Keratinocyte (primary cell): ENCODE measurements around the gene BCAT1.

ENCODE experiments used
- CTCF ChIP-seq, 3 experiments: IDR thresholded peaks in 1 of 3; conservative IDR thresholded peaks in 1 of 3; optimal IDR thresholded peaks in 1 of 3; 2 replicates in 2 of 3; 3 replicates in 1 of 3; pipeline versions ENCODE3 to v1.5.1; 2011; ENCODE audit warnings: low read length in 3 of 3, mild to moderate bottlenecking in 3 of 3, moderate library complexity in 2 of 3, control low read depth in 1 of 3, inconsistent platforms in 1 of 3; ENCODE audit not compliant: insufficient read depth in 2 of 3; ENCODE audit errors: extremely low read depth in 1 of 3
- EZH2 ChIP-seq: IDR thresholded peaks from one replicate; pipeline ENCODE4 v1.6.1; 2012; ENCODE audit warnings: inconsistent platforms, mild to moderate bottlenecking, low read length, moderate library complexity

- no peak for TF ChIP-seq CTCF (optimal IDR thresholded peaks at IDR 0.05 in 1 of 3, IDR thresholded peaks at IDR 0.05 in 1 of 3, conservative IDR thresholded peaks at IDR 0.05 in 1 of 3; ENCODE audit: extremely low read depth in 1 of 3, insufficient read depth in 2 of 3, low read length in 3 of 3)
- TF ChIP-seq EZH2: no peak
Observed at GRCh38 chr12:24954261-24954660, 5.4 kb upstream of the BCAT1 start.
